Keratinocyte (primary cell): Measurements from ENCODE around the gene SYNJ2. TPM values are rescaled to one million over a fixed set of nuclear protein-coding genes. Genes with fewer than 3 reads are reported as not detected.

Source experiments
- DNase-seq: peaks from one replicate; pipeline ENCODE4 v3.0.0-alpha.2; 2011; ENCODE audit warnings: low read depth, missing footprints, low spot score
- FAIRE-seq: peaks from 2 replicates; lab custom pipeline; 2011; peaks lifted over from hg19 to GRCh38; lab: Jason Lieb, UNC
- H2AFZ ChIP-seq: 2 replicates; pipeline ENCODE4 v1.6.0; 2012; ENCODE audit warnings: low read length, control low read depth, inconsistent platforms; ENCODE audit not compliant: control insufficient read depth
- H3K27ac ChIP-seq: 2 replicates; pipeline ENCODE4 v1.5.1; 2011; ENCODE audit warnings: low read length; ENCODE audit not compliant: control insufficient read depth, insufficient read depth
- H3K27me3 ChIP-seq: 3 replicates; pipeline ENCODE4 v1.6.0; 2011; ENCODE audit warnings: low read length; ENCODE audit not compliant: control insufficient read depth, insufficient read depth; ENCODE audit errors: extremely low read depth
- H3K36me3 ChIP-seq, 2 experiments: 2 replicates in 1 of 2; 3 replicates in 1 of 2; pipeline ENCODE4 v1.5.1; 2011; ENCODE audit warnings: low read length in 2 of 2, mild to moderate bottlenecking in 1 of 2; ENCODE audit not compliant: control insufficient read depth in 2 of 2, insufficient read depth in 2 of 2; ENCODE audit errors: extremely low read depth in 1 of 2
- H3K4me1 ChIP-seq: 3 replicates; pipeline ENCODE4 v1.5.1; 2011; ENCODE audit warnings: low read length; ENCODE audit not compliant: control insufficient read depth, insufficient read depth; ENCODE audit errors: extremely low read depth
- H3K4me2 ChIP-seq: 3 replicates; pipeline ENCODE4 v1.6.0; 2011; ENCODE audit warnings: low read depth, low read length; ENCODE audit not compliant: control insufficient read depth, insufficient read depth; ENCODE audit errors: extremely low read depth
- H3K4me3 ChIP-seq, 3 experiments: fragments of 200-600 bp in 1 of 3; sonication (generic) in 1 of 3; 2 replicates in 2 of 3; 3 replicates in 1 of 3; pipeline ENCODE4 v1.5.1; 2011 to 2016; ENCODE audit warnings: low read length in 3 of 3, mild to moderate bottlenecking in 3 of 3, control low read depth in 2 of 3, inconsistent platforms in 1 of 3, low read depth in 1 of 3, mixed read lengths in 1 of 3, mixed run types in 1 of 3, moderate library complexity in 1 of 3; ENCODE audit not compliant: control insufficient read depth in 2 of 3, insufficient read depth in 2 of 3; ENCODE audit errors: extremely low read depth in 1 of 3
- H3K79me2 ChIP-seq: 2 replicates; pipeline ENCODE4 v1.6.0; 2012; ENCODE audit warnings: low read length; ENCODE audit not compliant: control insufficient read depth, insufficient read depth
- H3K9ac ChIP-seq: 3 replicates; pipeline ENCODE4 v1.6.0; 2011; ENCODE audit warnings: low read length; ENCODE audit not compliant: control insufficient read depth, insufficient read depth; ENCODE audit errors: extremely low read depth
- H3K9me1 ChIP-seq: 3 replicates; pipeline ENCODE4 v1.6.0; 2011; ENCODE audit warnings: low read length; ENCODE audit not compliant: control insufficient read depth, insufficient read depth; ENCODE audit errors: extremely low read depth
- H3K9me3 ChIP-seq: 2 replicates; pipeline ENCODE4 v1.5.1; 2012; ENCODE audit warnings: low read depth, low read length; ENCODE audit not compliant: control insufficient read depth
- H4K20me1 ChIP-seq: 3 replicates; pipeline ENCODE4 v1.6.0; 2011; ENCODE audit warnings: low read length; ENCODE audit not compliant: control insufficient read depth, insufficient read depth; ENCODE audit errors: extremely low read depth
- CTCF ChIP-seq, 3 experiments: IDR thresholded peaks in 1 of 3; conservative IDR thresholded peaks in 1 of 3; optimal IDR thresholded peaks in 1 of 3; 2 replicates in 2 of 3; 3 replicates in 1 of 3; pipeline versions ENCODE3 to v1.5.1; 2011; ENCODE audit warnings: low read length in 3 of 3, mild to moderate bottlenecking in 3 of 3, moderate library complexity in 2 of 3, control low read depth in 1 of 3, inconsistent platforms in 1 of 3; ENCODE audit not compliant: insufficient read depth in 2 of 3; ENCODE audit errors: extremely low read depth in 1 of 3
- EZH2 ChIP-seq: IDR thresholded peaks from one replicate; pipeline ENCODE4 v1.6.1; 2012; ENCODE audit warnings: inconsistent platforms, mild to moderate bottlenecking, low read length, moderate library complexity
- dilution Hi-C: fragments of 300-500 bp; cut with MboI; formaldehyde crosslinking; loops from one replicate; pipeline ENCODE4 v1.7.0; 2020; ENCODE audit warnings: low sequenced_read_pairs; ENCODE audit not compliant: extremely low pct_ligation_motif_present
- polyA plus RNA-seq, 5 experiments: library from polyadenylated mRNA; depleted of rRNA in 3 of 5; stranded (reverse) in 3 of 5; stranded (forward) in 1 of 5; unstranded in 1 of 5; fragments of >200 nt; gene quantifications; 1 replicate in 1 of 5; 2 replicates in 3 of 5; 3 replicates in 1 of 5; pipeline versions ENCODE4 v1.2.1 to v1.2.3, GENCODE V29; 2011 to 2012; ENCODE audit warnings: missing spikeins in 2 of 5, low read depth in 1 of 5, low replicate concordance in 1 of 5

The SYNJ2 gene
- polyA plus RNA-seq, 1 donor (not counting 4 experiments of a cell fraction or from before 2014, with no cell fraction given): 8.6 TPM

- no peaks in the 10 kb centered on the region for H3K4me1 ChIP-seq
- dilution Hi-C loops: no loop called here
- no peaks in the 10 kb centered on the region for H3K9me1 ChIP-seq
- no peaks in the 10 kb centered on the region for H4K20me1 ChIP-seq
- no peaks in the 10 kb centered on the region for H3K79me2 ChIP-seq
- peaks cover 3 to 6% of the 10 kb centered on the region in 2 experiments for H3K36me3 ChIP-seq
- no peak overlapping the region for H3K4me3 ChIP-seq
- H3K9ac ChIP-seq: no peak overlapping the region
- TF ChIP-seq EZH2 (no peak), CTCF (optimal IDR thresholded peaks at IDR 0.05 in 1 of 3, IDR thresholded peaks at IDR 0.05 in 1 of 3, conservative IDR thresholded peaks at IDR 0.05 in 1 of 3; ENCODE audit: extremely low read depth in 1 of 3, insufficient read depth in 2 of 3, low read length in 3 of 3) (no peak)
- no peak for DNase-seq
- FAIRE-seq: no peak
- H3K4me2 ChIP-seq: no peak overlapping the region
- H3K9me3 ChIP-seq: no peaks in the 10 kb centered on the region
- H3K27me3 ChIP-seq: no peaks in the 10 kb centered on the region
- no peak overlapping the region for H2AFZ ChIP-seq
- H3K27ac ChIP-seq: no peak overlapping the region
Observed at GRCh38 chr6:158095031-158095430, 113.4 kb downstream of the SYNJ2 start.

- no peaks in the 10 kb centered on the region for H3K4me1 ChIP-seq
- no peaks in the 10 kb centered on the region for H4K20me1 ChIP-seq
- no peak overlapping the region for H3K27ac ChIP-seq
- no peaks in the 10 kb centered on the region for H3K79me2 ChIP-seq
- FAIRE-seq (no peak), DNase-seq (no peak)
- no peaks in the 10 kb centered on the region for H3K9me3 ChIP-seq
- H2AFZ ChIP-seq: no peak overlapping the region
- peaks cover 3 to 6% of the 10 kb centered on the region in 2 experiments for H3K36me3 ChIP-seq
- no peaks in the 10 kb centered on the region for H3K27me3 ChIP-seq
- no peak overlapping the region for H3K4me2 ChIP-seq
- no peak for TF ChIP-seq CTCF (optimal IDR thresholded peaks at IDR 0.05 in 1 of 3, IDR thresholded peaks at IDR 0.05 in 1 of 3, conservative IDR thresholded peaks at IDR 0.05 in 1 of 3; ENCODE audit: extremely low read depth in 1 of 3, insufficient read depth in 2 of 3, low read length in 3 of 3)
- TF ChIP-seq EZH2: no peak
- no peak overlapping the region for H3K4me3 ChIP-seq
- H3K9me1 ChIP-seq: no peaks in the 10 kb centered on the region
- no peak overlapping the region for H3K9ac ChIP-seq
- dilution Hi-C loops: no loop called here
Observed at GRCh38 chr6:158095671-158096070, 114.0 kb downstream of the SYNJ2 start.
